ENCODE measurements around the gene COL13A1.

COL13A1 gene

GRCh38 chr10:69878951-69879350, 77.2 kb downstream of the COL13A1 start:
- no peak for DNase-seq (ENCODE audit: low read depth)
- no peak overlapping the region for H3K4me3 ChIP-seq (ENCODE audit: low read depth, low read length)
- no peak for TF ChIP-seq POLR2A (IDR thresholded peaks at IDR 0.05; ENCODE audit: extremely low read depth, insufficient read length)
- TF ChIP-seq CTCF (IDR thresholded peaks at IDR 0.05; ENCODE audit: low read depth, low read length), result no peak
- TF ChIP-seq, protein P1, sequence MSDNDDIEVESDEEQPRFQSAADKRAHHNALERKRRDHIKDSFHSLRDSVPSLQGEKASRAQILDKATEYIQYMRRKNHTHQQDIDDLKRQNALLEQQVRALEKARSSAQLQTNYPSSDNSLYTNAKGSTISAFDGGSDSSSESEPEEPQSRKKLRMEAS (IDR thresholded peaks at IDR 0.05; ENCODE audit: low read depth, low read length), result no peak
- TF ChIP-seq MYC (IDR thresholded peaks at IDR 0.05; ENCODE audit: low read depth, low read length), result no peak

- H3K4me3 ChIP-seq (ENCODE audit: low read depth, low read length), result no peak overlapping the region
- TF ChIP-seq, protein P1 (IDR thresholded peaks at IDR 0.05; ENCODE audit: low read depth, low read length), result no peak
- TF ChIP-seq POLR2A (IDR thresholded peaks at IDR 0.05; ENCODE audit: extremely low read depth, insufficient read length) (no peak), CTCF (IDR thresholded peaks at IDR 0.05; ENCODE audit: low read depth, low read length) (no peak), MYC (IDR thresholded peaks at IDR 0.05; ENCODE audit: low read depth, low read length) (no peak)
Measured at GRCh38 chr10:69879634-69880257, 78.0 kb downstream of the COL13A1 start.

DNA sequence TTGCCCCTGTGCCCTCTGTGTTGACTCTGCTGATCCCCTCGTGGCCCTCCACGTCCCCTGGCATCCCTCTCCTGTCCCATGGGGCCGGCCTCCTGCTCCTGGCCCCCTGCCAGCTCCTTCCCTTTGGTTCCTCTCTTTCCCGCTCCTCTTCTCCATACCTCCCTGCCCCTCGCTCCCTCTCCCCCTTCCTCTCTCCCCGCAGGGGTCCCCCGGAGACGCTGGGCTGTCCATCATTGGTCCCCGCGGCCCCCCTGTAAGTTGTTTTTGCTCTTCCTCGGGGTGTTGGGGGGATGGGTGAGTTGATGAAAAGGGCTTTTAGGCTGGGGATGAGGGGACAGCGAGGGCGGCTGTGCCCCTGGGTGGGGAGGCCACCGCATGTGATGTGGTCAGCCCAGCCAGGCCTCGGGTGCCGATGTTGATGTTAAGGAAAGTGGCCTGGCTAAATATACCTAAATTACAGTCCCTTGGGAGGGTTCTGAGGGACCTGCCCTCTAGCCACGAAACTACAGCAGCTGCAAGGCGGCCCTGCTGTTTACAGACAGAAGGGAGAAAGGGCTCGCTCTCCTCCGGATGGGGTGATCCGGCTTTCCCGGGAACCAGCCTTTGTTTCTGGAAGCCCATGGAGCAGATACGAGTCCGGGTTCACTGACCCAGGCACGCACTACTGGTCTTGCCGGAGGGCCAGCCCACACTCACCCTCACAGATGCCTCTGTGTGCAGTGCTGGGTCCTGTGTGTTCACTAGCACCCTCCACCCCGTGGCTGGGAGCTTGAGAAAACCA, 78.8 kb downstream of the COL13A1 start:
- DNase-seq (ENCODE audit: low read depth), result no peak
- H3K4me3 ChIP-seq (ENCODE audit: low read depth, low read length), result no peak overlapping the region
- TF ChIP-seq, protein P1 (IDR thresholded peaks at IDR 0.05; ENCODE audit: low read depth, low read length), result no peak
- TF ChIP-seq CTCF (IDR thresholded peaks at IDR 0.05; ENCODE audit: low read depth, low read length), result no peak
- TF ChIP-seq POLR2A (IDR thresholded peaks at IDR 0.05; ENCODE audit: extremely low read depth, insufficient read length), result no peak

More at GRCh38 chr10:69879634-69880257, 78.0 kb downstream of the COL13A1 start:
- no peak for DNase-seq (ENCODE audit: low read depth)

DNA sequence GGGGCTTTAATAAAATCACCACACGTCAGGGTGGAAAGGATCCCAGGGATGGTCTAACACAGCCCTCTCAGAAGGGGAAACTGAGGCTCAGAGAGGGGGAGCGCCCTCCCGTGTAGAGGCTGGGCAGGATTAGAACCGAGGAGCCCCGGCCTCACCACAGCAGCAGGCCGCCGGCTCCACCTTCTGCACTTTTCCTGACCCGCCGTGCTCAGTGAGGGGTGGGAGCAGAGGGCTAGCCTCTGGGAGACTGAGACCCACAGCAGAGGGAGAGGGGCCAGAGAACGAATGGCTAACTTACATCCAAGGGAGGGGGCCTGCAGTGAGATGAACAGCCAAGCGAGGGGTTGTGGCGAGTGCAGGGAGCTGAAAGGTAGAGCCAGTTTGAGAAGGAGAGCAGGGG, 79.5 kb downstream of the COL13A1 start:
- no peak overlapping the region for H3K4me3 ChIP-seq (ENCODE audit: low read depth, low read length)
- no peak for DNase-seq (ENCODE audit: low read depth)
- TF ChIP-seq, protein P1 (IDR thresholded peaks at IDR 0.05; ENCODE audit: low read depth, low read length), result no peak
- TF ChIP-seq MYC (IDR thresholded peaks at IDR 0.05; ENCODE audit: low read depth, low read length), result no peak
- no peak for TF ChIP-seq POLR2A (IDR thresholded peaks at IDR 0.05; ENCODE audit: extremely low read depth, insufficient read length)
- TF ChIP-seq CTCF (IDR thresholded peaks at IDR 0.05; ENCODE audit: low read depth, low read length), result no peak

- no peak overlapping the region for H3K4me3 ChIP-seq (ENCODE audit: low read depth, low read length)
- TF ChIP-seq MYC (IDR thresholded peaks at IDR 0.05; ENCODE audit: low read depth, low read length) (no peak), POLR2A (IDR thresholded peaks at IDR 0.05; ENCODE audit: extremely low read depth, insufficient read length) (no peak), CTCF (IDR thresholded peaks at IDR 0.05; ENCODE audit: low read depth, low read length) (no peak)
- TF ChIP-seq, protein P1 (IDR thresholded peaks at IDR 0.05; ENCODE audit: low read depth, low read length), result no peak
- no peak for DNase-seq (ENCODE audit: low read depth)
Measured at GRCh38 chr10:69883310-69884023, 81.8 kb downstream of the COL13A1 start.
